Posterior cingulate gyrus (tissue), 11 donors: Measurements from ENCODE around the gene SMPD1.
"Not testable (repeated sequence)": the region's sequence is repeated elsewhere in the genome, so short reads cannot be mapped to it uniquely, and the experiment has no call there.

Experiments
- DNase-seq, 10 donors: peaks; one replicate each; pipeline versions ENCODE4 v3.0.0 to v3.0.0-alpha.2; 2020 to 2021; ENCODE audit warnings: mixed read lengths in 3 of 10
- intact Hi-C: fragments of 100-400 bp; cut with DNase I; formaldehyde crosslinking; loops from one replicate; pipeline ENCODE4 v1.15.1; 2023

The SMPD1 gene

GRCh38 chr11:6385046-6385777 is 5.1 kb upstream of the SMPD1 start:
- intact Hi-C loops, result loop anchor here (10.0 kb wide), 1 partner anchor 120 kb away; no protein-coding TSS in a partner anchor
- DNase-seq, result peak in 1 of 10 donors; percentile 14

GRCh38 chr11:6387811-6388599 is 2.3 kb upstream of the SMPD1 start:
- intact Hi-C loops, result loop anchor here (10.0 kb wide), 1 partner anchor 117 kb away; no protein-coding TSS in a partner anchor
- DNase-seq, result peak in 1 of 10 donors; percentile 7

- intact Hi-C loops, result loop anchor here (10.0 kb wide), 1 partner anchor 116 kb away; no protein-coding TSS in a partner anchor
- DNase-seq, result no peak
Measured at GRCh38 chr11:6388748-6389147, 1.5 kb upstream of the SMPD1 start.

- intact Hi-C loops, result loop anchor here (1.0 to 10.0 kb wide), 4 partner anchors 28 to 854 kb away; partner anchors contain the start of genes APBB1, ILK, RRP8 and TRIM3
- DNase-seq, result peak in 3 of 10 donors; percentile 82 to 86 (median 84)
Measured at GRCh38 chr11:6390718-6391469, 620 bp downstream of the SMPD1 start.

- DNase-seq, result peak in 1 of 10 donors; percentile 83
- intact Hi-C loops, result loop anchor here (2.0 to 10.0 kb wide), 3 partner anchors 27 to 853 kb away; partner anchors contain the start of genes APBB1, ILK and RRP8
Measured at GRCh38 chr11:6391537-6392134, 1.4 kb downstream of the SMPD1 start.

- intact Hi-C loops, result loop anchor here (5.0 to 10.0 kb wide), 2 partner anchors 210 to 853 kb away; partner anchors contain the start of genes ILK and RRP8
Measured at GRCh38 chr11:6392251-6392650, 2.0 kb downstream of the SMPD1 start.

GRCh38 chr11:6393989-6394670 is 3.9 kb downstream of the SMPD1 start:
- DNase-seq, result peak in 2 of 10 donors; percentile 71 to 88

More at GRCh38 chr11:6392251-6392650, 2.0 kb downstream of the SMPD1 start:
- not testable (repeated sequence) for DNase-seq

GRCh38 chr11:6395470-6396060 is 5.3 kb downstream of the SMPD1 start:
- peak in 7 of 10 donors; percentile 58 to 95 (median 76) for DNase-seq
- intact Hi-C loops, result loop anchor here (10.0 kb wide), 1 partner anchor 849 kb away; no protein-coding TSS in a partner anchor

More at GRCh38 chr11:6393989-6394670, 3.9 kb downstream of the SMPD1 start:
- intact Hi-C loops, result loop anchor here (5.0 to 10.0 kb wide), 2 partner anchors 208 to 851 kb away; partner anchors contain the start of genes ILK and RRP8

- intact Hi-C loops, result loop anchor here (10.0 kb wide), 1 partner anchor 848 kb away; no protein-coding TSS in a partner anchor
Measured at GRCh38 chr11:6397156-6397555, 6.9 kb downstream of the SMPD1 start.

GRCh38 chr11:6397636-6398035 is 7.4 kb downstream of the SMPD1 start:
- intact Hi-C loops, result loop anchor here (10.0 kb wide), 1 partner anchor 847 kb away; no protein-coding TSS in a partner anchor
- peak in 1 of 10 donors; percentile 21 for DNase-seq

More at GRCh38 chr11:6397156-6397555, 6.9 kb downstream of the SMPD1 start:
- DNase-seq, result peak in 1 of 10 donors; percentile 26

- intact Hi-C loops, result no loop called here
- peak in 2 of 10 donors; percentile 39 to 89 for DNase-seq
Measured at GRCh38 chr11:6400431-6401345, 10.4 kb downstream of the SMPD1 start.

GRCh38 chr11:6401464-6401863 is 11.2 kb downstream of the SMPD1 start:
- intact Hi-C loops, result no loop called here
- peak in 4 of 10 donors; percentile 23 to 86 (median 77) for DNase-seq

GRCh38 chr11:6402061-6402470 is 11.8 kb downstream of the SMPD1 start:
- DNase-seq, result peak in 2 of 10 donors; percentile 75 to 83
- intact Hi-C loops, result no loop called here

- DNase-seq, result peak in 1 of 10 donors; percentile 23
- intact Hi-C loops, result no loop called here
Measured at GRCh38 chr11:6402561-6402981, 12.3 kb downstream of the SMPD1 start.

GRCh38 chr11:6403539-6403938 is 13.3 kb downstream of the SMPD1 start:
- DNase-seq, result peak in 1 of 10 donors; percentile 55
- intact Hi-C loops, result no loop called here

- peak in 6 of 10 donors; percentile 51 to 95 (median 80) for DNase-seq
- intact Hi-C loops, result no loop called here
Measured at GRCh38 chr11:6404342-6405051, 14.2 kb downstream of the SMPD1 start.
